Smooth muscle cell (in vitro differentiated cells): ENCODE data around the gene TAC3. TPM values are rescaled to one million over a fixed set of nuclear protein-coding genes. Genes with fewer than 3 reads are reported as not detected.

ENCODE experiments used
- DNase-seq: peaks from one replicate; lab custom pipeline; 2025; ENCODE audit not compliant: unreplicated experiment; lab: John Stamatoyannopoulos, UW
- H2AFZ ChIP-seq: fragments of 200-600 bp; sonication (generic); 2 replicates; pipeline ENCODE4 v1.6.0; 2016; ENCODE audit warnings: antibody characterized with exemption, low read depth, mild to moderate bottlenecking
- H3F3A ChIP-seq: fragments of 200-600 bp; sonication (generic); 2 replicates; pipeline ENCODE4 v1.6.0; 2017; ENCODE audit warnings: antibody characterized with exemption, low read depth
- H3K27ac ChIP-seq: fragments of 200-600 bp; sonication (generic); 2 replicates; pipeline ENCODE4 v1.5.1; 2016; ENCODE audit warnings: low read depth, mild to moderate bottlenecking
- H3K27me3 ChIP-seq: fragments of 200-600 bp; sonication (generic); 2 replicates; pipeline ENCODE4 v1.6.1; 2016; ENCODE audit warnings: low read depth, mild to moderate bottlenecking
- H3K36me3 ChIP-seq: fragments of 200-600 bp; sonication (generic); 2 replicates; pipeline ENCODE4 v1.5.1; 2016; ENCODE audit warnings: low read depth
- H3K4me1 ChIP-seq: fragments of 200-600 bp; sonication (generic); 2 replicates; pipeline ENCODE4 v1.5.1; 2016; ENCODE audit warnings: low read depth
- H3K4me2 ChIP-seq: fragments of 200-600 bp; sonication (generic); 2 replicates; pipeline ENCODE4 v1.6.0; 2016; ENCODE audit warnings: mild to moderate bottlenecking
- H3K4me3 ChIP-seq: fragments of 200-600 bp; sonication (generic); 2 replicates; pipeline ENCODE4 v1.5.1; 2016; ENCODE audit warnings: mild to moderate bottlenecking
- H3K79me2 ChIP-seq: fragments of 200-600 bp; sonication (generic); 2 replicates; pipeline ENCODE4 v1.6.0; 2016; ENCODE audit warnings: low read depth, mild to moderate bottlenecking
- H3K9ac ChIP-seq: fragments of 200-600 bp; sonication (generic); 2 replicates; pipeline ENCODE4 v1.6.0; 2016; ENCODE audit warnings: low read depth
- H3K9me3 ChIP-seq: fragments of 200-600 bp; sonication (generic); replicated peaks from 2 replicates; pipeline ENCODE4 v1.5.1; 2016; ENCODE audit warnings: low read depth
- H4K20me1 ChIP-seq: fragments of 200-600 bp; sonication (generic); 2 replicates; pipeline ENCODE4 v1.6.0; 2016; ENCODE audit warnings: low read depth
- CTCF ChIP-seq: fragments of 200-600 bp; sonication (generic); IDR thresholded peaks from 2 replicates; pipeline ENCODE4 v1.5.1; 2017; ENCODE audit warnings: borderline replicate concordance, mild to moderate bottlenecking, antibody characterized with exemption; ENCODE audit not compliant: insufficient read depth, poor library complexity, severe bottlenecking
- WGBS: methylation state at CpG from one replicate; pipeline ENCODE4 v1.1.7; 2016; ENCODE audit warnings: low lambda C conversion rate; 5-methylcytosine and 5-hydroxymethylcytosine counted together
- polyA plus RNA-seq: library from polyadenylated mRNA; unstranded; fragments of >200 nt; fragmentation: Nextera tagmentation; extraction: Ambion mirVana; gene quantifications from 2 replicates; pipeline ENCODE4 v1.2.1, GENCODE V29; 2016
- total RNA-seq: library from RNA; depleted of rRNA; stranded (reverse); fragments of >200 nt; gene quantifications from 2 replicates; pipeline ENCODE4 v1.2.3, GENCODE V29; 2014

The TAC3 gene
- total and polyA plus RNA-seq, 2 experiments from 2014 or later, result 1.7 to 6.3 TPM

GRCh38 chr12:56998981-56999380 is 17.3 kb downstream of the TAC3 start:
- Histone ChIP-seq H3K4me2 (no peak overlapping the region), H3K9ac (no peak overlapping the region), H3K27me3 (no peaks in the 10 kb centered on the region), H3F3A (no peaks in the 10 kb centered on the region), H4K20me1 (peaks cover 59% of the 10 kb centered on the region), H3K9me3 (no peaks in the 10 kb centered on the region), H2AFZ (no peak overlapping the region), H3K79me2 (peaks cover 29% of the 10 kb centered on the region), H3K4me3 (no peak overlapping the region), H3K36me3 (no peaks in the 10 kb centered on the region), H3K4me1 (no peaks in the 10 kb centered on the region), H3K27ac (no peak overlapping the region)
- no peak for DNase-seq
- TF ChIP-seq CTCF, result no peak
- WGBS, result 96% methylated on average over 4 of the region's 4 CpGs

DNA sequence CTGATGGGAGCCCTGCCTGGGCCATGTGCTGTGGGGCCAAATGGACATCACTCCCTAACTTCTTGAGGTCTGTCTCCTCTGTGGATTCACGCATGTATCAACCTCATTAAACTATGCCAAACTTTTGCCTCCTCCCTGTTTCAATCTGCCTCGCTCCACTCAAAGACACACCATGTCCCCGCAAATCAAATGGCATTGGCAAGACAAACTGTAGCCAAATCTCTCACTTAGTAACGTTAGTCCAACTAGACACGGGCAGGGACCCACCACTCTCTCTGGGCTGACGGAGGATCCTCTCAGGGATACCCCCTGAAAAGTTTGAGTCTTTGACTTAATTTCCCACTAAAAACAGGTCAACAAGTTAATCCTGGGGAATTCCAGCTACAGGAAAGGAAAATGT is 18.0 kb downstream of the TAC3 start:
- Histone ChIP-seq H3K4me3 (no peak overlapping the region), H3K4me2 (no peak overlapping the region), H3K27ac (no peak overlapping the region), H3K9ac (no peak overlapping the region), H4K20me1 (peaks cover 59% of the 10 kb centered on the region), H3K4me1 (no peaks in the 10 kb centered on the region), H3K9me3 (no peaks in the 10 kb centered on the region), H3K79me2 (peaks cover 27% of the 10 kb centered on the region), H2AFZ (no peak overlapping the region), H3K36me3 (no peaks in the 10 kb centered on the region), H3F3A (no peaks in the 10 kb centered on the region), H3K27me3 (no peaks in the 10 kb centered on the region)
- no peak for DNase-seq
- no peak for TF ChIP-seq CTCF
- 97% methylated on average over 6 of the region's 6 CpGs for WGBS

DNA sequence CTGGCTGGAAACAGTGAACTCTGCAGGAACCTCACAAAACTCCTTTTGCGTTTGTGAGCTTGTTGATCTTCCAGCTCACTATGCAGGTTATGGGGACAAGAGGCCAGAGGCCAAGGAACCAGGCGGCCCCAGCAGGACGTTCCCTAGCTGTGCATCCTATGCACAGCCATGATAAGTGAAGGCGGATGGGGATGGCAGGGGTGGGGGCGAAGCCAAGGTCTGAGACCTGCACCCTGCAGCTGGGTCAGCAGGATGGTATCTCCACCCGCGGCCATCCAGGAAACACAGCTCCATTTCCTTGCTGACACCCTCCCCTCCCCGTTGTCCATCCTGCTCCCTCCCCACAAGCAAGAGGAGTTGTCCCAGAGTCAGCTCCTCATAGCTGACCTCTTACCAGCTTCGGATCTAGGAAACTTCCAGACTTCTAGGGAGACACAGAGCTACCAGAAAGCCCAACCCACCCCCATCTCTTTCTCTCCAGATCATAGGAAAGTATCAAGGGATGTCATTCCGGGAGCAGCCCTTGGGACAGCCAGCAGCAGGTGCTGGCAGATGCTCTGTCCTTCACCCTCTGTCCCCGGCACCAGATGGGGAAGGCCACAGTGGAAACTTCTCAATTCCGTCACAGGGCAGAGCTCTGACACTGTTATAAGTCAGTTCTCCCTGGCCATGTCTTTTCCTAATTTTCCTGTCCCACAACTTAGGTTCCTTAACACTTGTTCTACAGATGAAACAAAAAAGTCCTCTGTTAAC is 19.4 kb downstream of the TAC3 start:
- no peak overlapping the region for H2AFZ ChIP-seq
- no peaks in the 10 kb centered on the region for H3F3A ChIP-seq
- H3K4me2 ChIP-seq, result no peak overlapping the region
- no peak overlapping the region for H3K27ac ChIP-seq
- no peaks in the 10 kb centered on the region for H3K9me3 ChIP-seq
- no peak for TF ChIP-seq CTCF
- no peaks in the 10 kb centered on the region for H3K4me1 ChIP-seq
- H3K79me2 ChIP-seq, result peaks cover 23% of the 10 kb centered on the region
- H3K4me3 ChIP-seq, result no peak overlapping the region
- no peak overlapping the region for H3K9ac ChIP-seq
- peaks cover 51% of the 10 kb centered on the region for H4K20me1 ChIP-seq
- DNase-seq, result no peak
- 89% methylated on average over 12 of the region's 12 CpGs for WGBS
- no peaks in the 10 kb centered on the region for H3K36me3 ChIP-seq
- H3K27me3 ChIP-seq, result no peaks in the 10 kb centered on the region
